Sigmoid colon (tissue), 7 donors: ENCODE measurements around the gene SLC6A19. TPM values are rescaled to one million over a fixed set of nuclear protein-coding genes. Genes with fewer than 3 reads are reported as not detected.

ENCODE experiments used
- DNase-seq: peaks from one replicate; pipeline ENCODE4 v3.0.0-alpha.2; 2019
- H3K27ac ChIP-seq, 4 donors: fragments of 200-600 bp; sonication (generic); one replicate each; pipeline ENCODE4 v1.5.1; 2016 to 2019; ENCODE audit warnings: mild to moderate bottlenecking in 1 of 4
- H3K27me3 ChIP-seq, 3 donors: fragments of 200-600 bp; sonication (generic); one replicate each; pipeline ENCODE4 v1.5.1; 2019; ENCODE audit warnings: mild to moderate bottlenecking in 1 of 3
- H3K36me3 ChIP-seq, 4 donors: fragments of 200-600 bp; sonication (generic); one replicate each; pipeline ENCODE4 v1.5.1; 2016 to 2019
- H3K4me1 ChIP-seq, 4 donors: fragments of 200-600 bp; sonication (generic); one replicate each; pipeline ENCODE4 v1.5.1; 2017 to 2019
- H3K4me3 ChIP-seq, 4 donors: fragments of 200-600 bp; sonication (generic); one replicate each; pipeline ENCODE4 v1.5.1; 2017 to 2019; ENCODE audit warnings: mild to moderate bottlenecking in 2 of 4, moderate library complexity in 1 of 4
- H3K9me3 ChIP-seq, 4 donors: fragments of 200-600 bp in 3 of 4; sonication (generic) in 3 of 4; one replicate each; pipeline versions ENCODE4 v1.5.1 to v1.6.1; 2013 to 2019
- EP300 ChIP-seq, 4 donors: sonication (generic); formaldehyde crosslinking; IDR thresholded peaks; one replicate each; pipeline ENCODE4 v1.6.1; 2017; ENCODE audit warnings: antibody characterized with exemption in 4 of 4
- POLR2A ChIP-seq, 2 donors: fragments of 450-650 bp; IDR thresholded peaks; one replicate each; pipeline ENCODE4 v1.6.1; 2016; ENCODE audit warnings: antibody characterized with exemption in 2 of 2, mild to moderate bottlenecking in 2 of 2, moderate library complexity in 2 of 2
- POLR2AphosphoS5 ChIP-seq, 4 donors: sonication (generic); formaldehyde crosslinking; IDR thresholded peaks; one replicate each; pipeline ENCODE4 v1.6.1; 2017; ENCODE audit warnings: antibody characterized with exemption in 4 of 4
- WGBS, 2 donors: extraction: QIAGEN DNeasy Blood & Tissue Kit; methylation state at CpG; one replicate each; pipeline ENCODE4 v1.1.7; 2013; 5-methylcytosine and 5-hydroxymethylcytosine counted together
- intact Hi-C: fragments of 100-400 bp; cut with DNase I; formaldehyde crosslinking; loops from one replicate; pipeline ENCODE4 v1.15.1; 2023
- polyA plus RNA-seq, 3 donors: library from polyadenylated mRNA; stranded (reverse); fragments of 200-250 nt; gene quantifications; one replicate each; pipeline ENCODE4 v1.2.3, GENCODE V29; 2013
- total RNA-seq, 4 donors: library from RNA; depleted of rRNA; stranded (reverse); fragments of >200 nt; gene quantifications; one replicate each; pipeline ENCODE4 v1.1.0, GENCODE V29; 2016
- TF ChIP-seq, protein P1 (sequence below), 4 experiments: fragments of 450-650 bp in 3 of 4; fragments of 200-600 bp in 1 of 4; IDR thresholded peaks; one replicate each; pipeline ENCODE4 v1.5.1; 2016 to 2019; ENCODE audit warnings: antibody characterized with exemption in 4 of 4, mild to moderate bottlenecking in 3 of 4, moderate library complexity in 2 of 4
- donor health status: healthy with polysubstance abuse.
- donor health status: Bipolar disorder and iron deficiency.
- donor health status: healthy.

Gene SLC6A19
- total and polyA plus RNA-seq, 7 donors = 0.80 to 6.6 (median 0.92) TPM; not detected in 4

GRCh38 chr5:1214163-1214935 lies 13.0 kb downstream of the SLC6A19 start:
- H3K27me3 ChIP-seq = peaks cover 0 to 5% (median 0%) of the 10 kb centered on the region in 3 donors
- DNase-seq = no peak
- intact Hi-C loops = no loop called here
- no peak for TF ChIP-seq POLR2AphosphoS5 (IDR thresholded peaks at IDR 0.05)
- no peak for TF ChIP-seq EP300 (IDR thresholded peaks at IDR 0.05)
- H3K27ac ChIP-seq = no peak overlapping the region
- no peaks in the 10 kb centered on the region for H3K4me1 ChIP-seq
- WGBS, 2 donors = 71 to 78% methylated on average over 22 of the region's 22 CpGs
- H3K36me3 ChIP-seq = no peaks in the 10 kb centered on the region
- H3K9me3 ChIP-seq = no peaks in the 10 kb centered on the region
- H3K4me3 ChIP-seq = no peak overlapping the region

DNA sequence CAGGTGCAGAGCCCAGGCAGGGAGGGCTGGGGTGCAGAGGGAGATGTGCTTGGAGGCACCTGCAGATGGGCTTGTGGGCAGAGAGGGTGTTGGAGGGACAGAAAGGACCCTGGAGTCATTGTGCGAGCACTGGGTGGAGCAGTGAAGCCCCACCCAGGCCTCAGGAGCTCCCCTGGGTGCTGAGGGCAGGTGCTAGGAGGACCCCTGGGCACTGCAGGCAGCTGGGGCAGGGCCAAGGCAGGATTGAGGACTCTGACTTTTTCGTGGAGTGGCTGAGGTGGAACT lies 13.5 kb downstream of the SLC6A19 start:
- Histone ChIP-seq H3K9me3 (no peaks in the 10 kb centered on the region), H3K4me3 (no peak overlapping the region), H3K27me3 (peaks cover 0 to 5% (median 0%) of the 10 kb centered on the region in 3 donors), H3K27ac (no peak overlapping the region), H3K4me1 (no peaks in the 10 kb centered on the region), H3K36me3 (no peaks in the 10 kb centered on the region)
- intact Hi-C loops = no loop called here
- WGBS, 2 donors = 21 to 46% methylated on average over 2 of the region's 2 CpGs
- TF ChIP-seq POLR2A (IDR thresholded peaks at IDR 0.05) (no peak), EP300 (IDR thresholded peaks at IDR 0.05) (no peak), POLR2AphosphoS5 (IDR thresholded peaks at IDR 0.05) (no peak)
- TF ChIP-seq, protein P1, sequence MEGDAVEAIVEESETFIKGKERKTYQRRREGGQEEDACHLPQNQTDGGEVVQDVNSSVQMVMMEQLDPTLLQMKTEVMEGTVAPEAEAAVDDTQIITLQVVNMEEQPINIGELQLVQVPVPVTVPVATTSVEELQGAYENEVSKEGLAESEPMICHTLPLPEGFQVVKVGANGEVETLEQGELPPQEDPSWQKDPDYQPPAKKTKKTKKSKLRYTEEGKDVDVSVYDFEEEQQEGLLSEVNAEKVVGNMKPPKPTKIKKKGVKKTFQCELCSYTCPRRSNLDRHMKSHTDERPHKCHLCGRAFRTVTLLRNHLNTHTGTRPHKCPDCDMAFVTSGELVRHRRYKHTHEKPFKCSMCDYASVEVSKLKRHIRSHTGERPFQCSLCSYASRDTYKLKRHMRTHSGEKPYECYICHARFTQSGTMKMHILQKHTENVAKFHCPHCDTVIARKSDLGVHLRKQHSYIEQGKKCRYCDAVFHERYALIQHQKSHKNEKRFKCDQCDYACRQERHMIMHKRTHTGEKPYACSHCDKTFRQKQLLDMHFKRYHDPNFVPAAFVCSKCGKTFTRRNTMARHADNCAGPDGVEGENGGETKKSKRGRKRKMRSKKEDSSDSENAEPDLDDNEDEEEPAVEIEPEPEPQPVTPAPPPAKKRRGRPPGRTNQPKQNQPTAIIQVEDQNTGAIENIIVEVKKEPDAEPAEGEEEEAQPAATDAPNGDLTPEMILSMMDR (IDR thresholded peaks at IDR 0.05) = no peak
- no peak for DNase-seq

- H3K27me3 ChIP-seq = peaks cover 0 to 5% (median 0%) of the 10 kb centered on the region in 3 donors
- H3K4me1 ChIP-seq = no peaks in the 10 kb centered on the region
- H3K4me3 ChIP-seq = no peak overlapping the region
- no peak for DNase-seq
- TF ChIP-seq EP300 (IDR thresholded peaks at IDR 0.05) (no peak), POLR2AphosphoS5 (IDR thresholded peaks at IDR 0.05) (no peak), POLR2A (IDR thresholded peaks at IDR 0.05) (no peak)
- TF ChIP-seq, protein P1 (IDR thresholded peaks at IDR 0.05) = no peak
- no peaks in the 10 kb centered on the region for H3K9me3 ChIP-seq
- WGBS, 2 donors = 95 to 96% methylated on average over 23 of the region's 23 CpGs
- no peak overlapping the region for H3K27ac ChIP-seq
- H3K36me3 ChIP-seq = no peaks in the 10 kb centered on the region
- intact Hi-C loops = no loop called here
Observed at GRCh38 chr5:1215320-1216096, 14.1 kb downstream of the SLC6A19 start.

GRCh38 chr5:1216211-1216917 lies 15.0 kb downstream of the SLC6A19 start:
- no peaks in the 10 kb centered on the region for H3K9me3 ChIP-seq
- DNase-seq = no peak
- no peaks in the 10 kb centered on the region for H3K36me3 ChIP-seq
- no peak overlapping the region for H3K4me3 ChIP-seq
- no peaks in the 10 kb centered on the region for H3K4me1 ChIP-seq
- TF ChIP-seq POLR2A (IDR thresholded peaks at IDR 0.05) (no peak), POLR2AphosphoS5 (IDR thresholded peaks at IDR 0.05) (no peak), EP300 (IDR thresholded peaks at IDR 0.05) (no peak)
- TF ChIP-seq, protein P1 (IDR thresholded peaks at IDR 0.05) = no peak
- intact Hi-C loops = no loop called here
- 95 to 96% methylated on average over 38 of the region's 38 CpGs for WGBS, 2 donors
- no peak overlapping the region for H3K27ac ChIP-seq
- H3K27me3 ChIP-seq = peaks cover 0 to 5% (median 0%) of the 10 kb centered on the region in 3 donors

DNA sequence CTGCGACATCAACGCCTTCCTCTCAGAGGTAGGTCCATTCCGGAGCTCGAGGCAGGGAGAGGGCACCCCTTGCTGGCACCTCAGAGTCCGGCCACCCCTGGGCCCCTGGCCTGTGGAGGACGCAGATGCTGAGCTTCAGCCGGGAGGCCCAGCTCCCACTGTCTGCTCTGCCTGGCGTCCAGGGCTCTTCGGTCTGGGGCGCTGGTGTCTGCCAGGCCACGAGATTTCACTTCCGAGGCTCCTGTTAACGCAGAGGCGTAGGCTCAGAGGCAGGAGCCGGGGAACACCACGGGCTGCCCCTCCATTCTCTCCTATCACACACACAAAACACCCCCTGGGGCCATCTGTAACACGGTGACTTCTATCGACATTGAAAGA lies 15.5 kb downstream of the SLC6A19 start:
- WGBS, 2 donors = 90 to 94% methylated on average over 18 of the region's 18 CpGs
- Histone ChIP-seq H3K27me3 (peaks cover 0 to 5% (median 0%) of the 10 kb centered on the region in 3 donors), H3K27ac (no peak overlapping the region), H3K4me3 (no peak overlapping the region), H3K4me1 (no peaks in the 10 kb centered on the region), H3K36me3 (no peaks in the 10 kb centered on the region), H3K9me3 (no peaks in the 10 kb centered on the region)
- intact Hi-C loops = no loop called here
- no peak for DNase-seq
- TF ChIP-seq, protein P1 (IDR thresholded peaks at IDR 0.05) = no peak
- TF ChIP-seq POLR2AphosphoS5 (IDR thresholded peaks at IDR 0.05) = no peak
